Measurements from ENCODE around the gene XBP1.

GRCh38 chr22:28750471-28750881, 49.9 kb downstream of the XBP1 start:
- TF ChIP-seq POLR2A (IDR thresholded peaks at IDR 0.05; ENCODE audit: low read length) (no peak), GATA1 (IDR thresholded peaks at IDR 0.05; ENCODE audit: low read depth, low read length) (no peak)

Measured in erythroblast (primary cell).